ENCODE measurements around the gene RNF111.
"Not testable (repeated sequence)": the region's sequence is repeated elsewhere in the genome, so short reads cannot be mapped to it uniquely, and the experiment has no call there.

The RNF111 gene

DNA sequence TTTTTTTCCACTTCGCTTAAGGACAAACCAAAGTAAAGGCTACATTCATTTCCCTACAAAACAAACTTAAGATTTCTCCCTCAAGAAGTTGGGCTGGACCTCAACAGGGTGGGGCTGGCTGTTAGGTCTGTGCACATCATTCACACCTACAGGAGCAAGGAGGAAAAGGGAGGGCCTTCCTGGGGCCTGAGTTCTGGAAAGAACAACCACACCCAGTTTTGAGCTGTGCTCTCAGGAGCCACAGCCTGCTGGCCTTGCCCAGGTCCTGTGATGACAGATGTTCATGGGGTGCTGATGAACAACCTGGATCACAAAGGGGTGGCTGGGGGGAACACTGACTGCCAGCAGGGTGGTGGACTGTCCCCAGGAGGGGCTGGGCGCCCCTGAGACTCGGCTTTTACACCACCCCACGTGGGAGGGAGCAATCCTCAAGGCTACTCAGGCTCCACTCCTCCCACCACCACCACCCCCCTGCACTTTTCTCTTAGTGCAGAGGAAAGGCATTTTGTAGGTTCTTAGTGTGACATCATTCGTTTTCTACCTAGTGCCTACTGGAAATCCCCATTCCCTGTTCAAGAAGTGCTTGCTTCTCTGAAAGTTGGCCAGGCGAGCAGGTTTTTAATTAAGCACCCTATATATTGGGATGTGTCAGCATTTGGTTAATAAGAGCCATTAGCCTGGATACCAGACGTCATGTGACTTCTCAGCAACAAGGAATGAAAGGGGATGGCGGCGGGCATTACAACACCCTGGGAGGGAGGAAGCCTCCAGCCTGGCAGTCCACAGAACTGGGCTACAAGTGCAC is 153.2 kb downstream of the RNF111 start:
- no peak for FAIRE-seq

DNA sequence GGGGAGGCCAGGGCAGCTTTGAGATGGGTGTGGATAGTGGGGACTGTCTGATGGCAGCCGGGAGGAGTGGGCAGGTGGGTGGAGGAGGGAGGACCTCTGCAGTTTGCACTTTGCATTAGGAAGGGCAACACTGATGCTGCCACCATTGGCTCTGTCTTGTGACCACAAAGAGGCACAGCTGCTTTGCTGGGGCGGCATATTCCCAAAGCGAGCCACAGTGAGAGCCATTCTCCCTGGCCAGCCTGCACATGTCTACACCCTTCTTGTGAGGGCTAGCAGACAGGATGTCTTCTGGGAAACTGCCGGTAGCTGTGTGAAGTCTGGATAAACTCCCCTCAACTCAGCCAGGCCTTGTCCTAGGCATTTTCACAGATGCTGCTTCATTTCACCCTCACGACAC is 155.8 kb downstream of the RNF111 start:
- no peak for FAIRE-seq

DNA sequence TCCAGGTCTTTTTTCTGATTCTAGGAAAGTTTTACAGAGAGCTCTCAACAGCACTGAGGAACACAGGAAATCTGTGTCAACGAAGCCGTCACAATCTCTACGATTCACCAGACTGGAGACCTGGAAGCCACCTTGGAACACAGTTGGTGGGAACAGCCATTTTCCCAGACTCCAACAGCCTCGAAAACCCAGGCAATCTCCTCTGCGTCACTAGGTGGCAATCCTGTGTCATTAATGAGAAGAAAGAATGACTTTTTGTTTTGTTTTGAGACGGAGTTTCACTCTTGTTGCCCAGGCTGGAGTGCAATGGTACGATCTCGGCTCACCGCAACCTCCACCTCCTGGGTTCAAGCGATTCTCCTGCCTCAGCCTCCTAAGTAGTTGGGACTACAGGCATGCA is 157.1 kb downstream of the RNF111 start:
- FAIRE-seq = not testable (repeated sequence)

Measured in islet of Langerhans (tissue), 1 donor.